Activated CD4-positive, alpha-beta memory T cell treated with anti-CD3 and anti-CD28 coated beads for 36 hours (primary cell): ENCODE measurements around the gene ZXDC. TPM values are rescaled to one million over a fixed set of nuclear protein-coding genes. Genes with fewer than 3 reads are reported as not detected.
A peak's percentile ranks its signal among the peaks of the same experiment; 100 is the strongest.

Experiments
- CTCF ChIA-PET: fragments of 350-600 bp; sonication (Branson Sonifier 250); formaldehyde crosslinking; loops from one replicate; lab custom pipeline; 2021; ENCODE audit warnings: antibody characterized with exemption, inconsistent platforms; lab: Charles Lee
- POLR2A ChIA-PET: fragments of 350-600 bp; sonication (Branson Sonifier 250); formaldehyde crosslinking; loops from one replicate; lab custom pipeline; 2021; ENCODE audit warnings: antibody characterized with exemption; lab: Charles Lee
- DNase-seq: peaks from one replicate; pipeline ENCODE4 v3.0.0-alpha.2; 2020
- H3K27ac Mint-ChIP-seq: one replicate; pipeline ENCODE4 v1.8.0; 2021; ENCODE audit warnings: mixed read lengths
- H3K27me3 Mint-ChIP-seq: one replicate; pipeline ENCODE4 v1.8.0; 2021; ENCODE audit warnings: mixed read lengths
- H3K36me3 Mint-ChIP-seq: one replicate; pipeline ENCODE4 v1.8.0; 2021; ENCODE audit warnings: mixed read lengths
- H3K4me1 Mint-ChIP-seq: one replicate; pipeline ENCODE4 v1.8.0; 2021; ENCODE audit warnings: low read depth, mixed read lengths
- H3K4me3 Mint-ChIP-seq: one replicate; pipeline ENCODE4 v1.8.0; 2021; ENCODE audit warnings: mild to moderate bottlenecking, mixed read lengths
- H3K9me3 Mint-ChIP-seq: one replicate; pipeline ENCODE4 v1.8.0; 2021; ENCODE audit warnings: mixed read lengths
- intact Hi-C: fragments of 100-400 bp; cut with micrococcal nuclease; formaldehyde crosslinking; loops from one replicate; pipeline ENCODE4 v1.15.1; 2023
- total RNA-seq, 2 experiments: library from RNA; stranded (reverse); gene quantifications; one replicate each; pipeline ENCODE4 v1.2.3, GENCODE V29; 2021

The ZXDC gene
- total RNA-seq, 2 experiments from 2014 or later, result 18.2 to 19.1 TPM

DNA sequence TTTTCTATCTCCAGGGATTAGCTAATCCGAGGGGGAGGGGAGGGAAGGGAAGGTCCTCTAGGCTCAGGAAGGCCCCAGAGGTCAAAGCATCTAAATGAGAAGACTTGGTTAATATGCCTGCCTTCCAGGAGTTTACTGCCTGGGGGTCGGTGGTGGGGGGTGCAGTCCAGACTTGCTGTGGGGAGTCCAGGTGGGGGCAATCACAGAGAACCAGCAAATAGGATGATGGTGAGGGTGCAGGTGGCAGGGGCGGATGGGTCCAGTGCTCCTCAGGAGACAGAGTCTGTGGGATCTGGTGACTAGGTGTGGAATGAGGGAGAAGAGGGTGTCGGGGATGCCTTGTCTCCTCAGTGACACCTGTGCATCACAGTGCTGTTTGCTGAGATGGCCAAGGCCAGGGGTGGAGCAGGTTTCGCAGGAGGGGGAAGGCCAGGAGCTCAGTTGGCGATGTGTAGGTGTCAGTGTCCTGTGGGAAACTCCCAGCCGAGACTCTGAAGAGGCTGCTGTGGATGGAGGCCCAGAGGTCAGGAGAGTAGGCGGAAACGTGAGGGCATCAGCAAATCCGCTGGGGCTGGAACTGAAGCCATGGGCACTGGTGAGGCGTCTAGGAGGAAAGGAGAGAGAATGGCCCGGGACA lies 72.9 kb downstream of the ZXDC start:
- Mint-ChIP-seq H3K36me3 (no peaks in the 10 kb centered on the region), H3K4me3 (no peak overlapping the region), H3K9me3 (no peaks in the 10 kb centered on the region), H3K27ac (no peak overlapping the region), H3K4me1 (no peaks in the 10 kb centered on the region), H3K27me3 (peaks cover 24% of the 10 kb centered on the region)
- CTCF ChIA-PET, result no interaction called here
- POLR2A ChIA-PET, result no interaction called here
- peak; percentile 1 for DNase-seq
- intact Hi-C loops, result no loop called here

DNA sequence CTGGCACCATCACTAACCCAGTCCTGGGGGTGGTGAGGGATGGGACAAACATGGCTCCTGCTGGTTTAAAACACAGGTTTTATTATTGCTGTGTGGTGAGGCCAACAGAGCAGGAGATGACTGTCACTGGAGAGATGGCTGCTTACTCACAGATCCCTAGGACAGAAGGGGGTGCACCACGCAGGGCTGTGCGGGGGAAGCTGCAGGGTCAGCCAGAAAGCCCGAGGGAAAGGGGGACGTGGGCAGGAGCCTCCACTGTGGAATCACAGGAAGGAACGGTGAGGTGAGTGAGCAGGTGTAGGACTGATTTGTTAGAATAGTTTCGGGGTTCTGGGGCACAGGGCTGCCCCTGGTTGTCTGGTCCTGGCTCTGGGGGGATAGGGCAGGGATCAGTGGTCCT lies 73.5 kb downstream of the ZXDC start:
- H3K36me3 Mint-ChIP-seq, result no peaks in the 10 kb centered on the region
- intact Hi-C loops, result no loop called here
- no peak overlapping the region for H3K27ac Mint-ChIP-seq
- ChIA-PET POLR2A (no interaction called here), CTCF (no interaction called here)
- DNase-seq, result peak; percentile 0
- H3K4me3 Mint-ChIP-seq, result no peak overlapping the region
- H3K9me3 Mint-ChIP-seq, result no peaks in the 10 kb centered on the region
- no peaks in the 10 kb centered on the region for H3K4me1 Mint-ChIP-seq
- peaks cover 20% of the 10 kb centered on the region for H3K27me3 Mint-ChIP-seq

GRCh38 chr3:126401611-126402160 lies 74.0 kb downstream of the ZXDC start:
- DNase-seq, result no peak
- Mint-ChIP-seq H3K4me3 (no peak overlapping the region), H3K4me1 (no peaks in the 10 kb centered on the region), H3K27me3 (peaks cover 17% of the 10 kb centered on the region), H3K9me3 (no peaks in the 10 kb centered on the region), H3K36me3 (no peaks in the 10 kb centered on the region), H3K27ac (no peak overlapping the region)
- intact Hi-C loops, result no loop called here
- ChIA-PET CTCF (no interaction called here), POLR2A (no interaction called here)

- Mint-ChIP-seq H3K27ac (no peak overlapping the region), H3K36me3 (no peaks in the 10 kb centered on the region), H3K27me3 (peaks cover 15% of the 10 kb centered on the region), H3K4me1 (no peaks in the 10 kb centered on the region), H3K9me3 (no peaks in the 10 kb centered on the region), H3K4me3 (no peak overlapping the region)
- CTCF ChIA-PET, result no interaction called here
- DNase-seq, result no peak
- intact Hi-C loops, result no loop called here
- POLR2A ChIA-PET, result no interaction called here
Measured at GRCh38 chr3:126399756-126400155, 75.9 kb downstream of the ZXDC start.

DNA sequence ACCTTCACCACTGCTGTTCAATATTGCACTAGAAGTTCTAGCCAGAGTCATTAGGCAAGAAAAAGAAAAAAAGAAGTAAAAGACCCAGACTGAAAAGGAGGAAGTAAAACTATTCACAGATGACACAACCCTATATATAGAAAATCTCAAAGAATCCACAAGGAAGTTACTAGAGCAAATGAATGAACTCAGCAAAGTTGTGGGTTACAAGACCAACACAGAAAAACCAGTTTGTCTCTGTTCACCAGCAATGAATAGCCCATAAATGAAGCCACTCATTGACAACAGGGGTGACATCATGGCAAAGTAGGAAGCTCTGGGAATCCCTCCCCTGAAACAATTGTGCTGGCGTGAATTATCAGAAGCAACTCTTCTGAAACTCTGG lies 76.3 kb downstream of the ZXDC start:
- no peak overlapping the region for H3K4me3 Mint-ChIP-seq
- intact Hi-C loops, result no loop called here
- H3K4me1 Mint-ChIP-seq, result no peaks in the 10 kb centered on the region
- peaks cover 17% of the 10 kb centered on the region for H3K27me3 Mint-ChIP-seq
- H3K36me3 Mint-ChIP-seq, result no peaks in the 10 kb centered on the region
- H3K27ac Mint-ChIP-seq, result no peak overlapping the region
- DNase-seq, result no peak
- CTCF ChIA-PET, result no interaction called here
- no peaks in the 10 kb centered on the region for H3K9me3 Mint-ChIP-seq
- POLR2A ChIA-PET, result no interaction called here

GRCh38 chr3:126398423-126399350 lies 77.0 kb downstream of the ZXDC start:
- no peak for DNase-seq
- Mint-ChIP-seq H3K4me1 (no peaks in the 10 kb centered on the region), H3K27me3 (peaks cover 21% of the 10 kb centered on the region), H3K36me3 (no peaks in the 10 kb centered on the region), H3K4me3 (no peak overlapping the region), H3K9me3 (no peaks in the 10 kb centered on the region), H3K27ac (no peak overlapping the region)
- intact Hi-C loops, result no loop called here
- ChIA-PET POLR2A (no interaction called here), CTCF (no interaction called here)

DNA sequence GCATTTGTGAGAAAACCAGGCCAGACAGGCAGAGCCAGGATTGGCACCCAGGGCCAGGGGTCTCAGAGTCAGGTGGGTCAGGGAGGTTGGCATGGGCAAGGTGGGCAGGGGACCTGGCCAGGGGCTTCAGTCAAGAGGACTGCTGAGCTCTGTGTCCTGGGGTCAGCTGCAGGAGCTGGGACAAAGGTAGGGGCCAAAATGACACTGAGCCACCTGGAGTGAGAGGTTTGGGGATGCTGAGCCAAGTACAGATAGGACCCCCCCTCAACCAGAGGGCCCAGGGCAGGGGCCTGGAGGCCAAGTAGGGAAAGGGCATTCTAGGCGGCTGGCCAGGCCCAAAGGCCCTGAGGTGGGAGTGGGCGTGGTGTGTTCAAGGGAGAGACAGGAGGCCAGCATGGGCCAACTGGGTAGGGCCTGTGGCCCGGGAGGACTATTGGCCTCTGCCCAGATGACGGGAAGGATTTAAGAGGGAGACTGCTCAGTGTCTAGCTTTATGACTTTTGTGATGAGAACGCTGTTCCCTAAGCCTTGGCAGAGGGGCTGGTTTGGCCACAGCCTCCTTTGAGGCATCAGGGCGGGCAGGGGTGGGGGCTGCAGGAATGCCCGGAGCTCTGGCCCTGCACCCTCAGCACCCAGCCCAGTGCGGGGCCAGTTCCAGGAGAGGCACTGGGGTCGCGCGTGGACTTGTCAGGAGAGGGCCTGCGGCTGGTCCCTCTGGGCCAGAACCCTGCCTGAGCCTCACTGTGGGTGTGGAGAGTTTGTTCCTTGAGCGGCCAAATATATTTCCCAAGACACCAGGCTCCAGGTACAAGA lies 77.9 kb downstream of the ZXDC start:
- H3K36me3 Mint-ChIP-seq, result no peaks in the 10 kb centered on the region

GRCh38 chr3:126396536-126396935 lies 79.2 kb downstream of the ZXDC start:
- POLR2A ChIA-PET, result no interaction called here
- H3K36me3 Mint-ChIP-seq, result no peaks in the 10 kb centered on the region

More for the DNA sequence above, 77.9 kb downstream of the ZXDC start:
- no peak for DNase-seq
- H3K27ac Mint-ChIP-seq, result no peak overlapping the region
- CTCF ChIA-PET, result no interaction called here
- intact Hi-C loops, result no loop called here
- H3K27me3 Mint-ChIP-seq, result peaks cover 27% of the 10 kb centered on the region
- POLR2A ChIA-PET, result no interaction called here
- no peaks in the 10 kb centered on the region for H3K9me3 Mint-ChIP-seq
- no peak overlapping the region for H3K4me3 Mint-ChIP-seq
- H3K4me1 Mint-ChIP-seq, result no peaks in the 10 kb centered on the region

DNA sequence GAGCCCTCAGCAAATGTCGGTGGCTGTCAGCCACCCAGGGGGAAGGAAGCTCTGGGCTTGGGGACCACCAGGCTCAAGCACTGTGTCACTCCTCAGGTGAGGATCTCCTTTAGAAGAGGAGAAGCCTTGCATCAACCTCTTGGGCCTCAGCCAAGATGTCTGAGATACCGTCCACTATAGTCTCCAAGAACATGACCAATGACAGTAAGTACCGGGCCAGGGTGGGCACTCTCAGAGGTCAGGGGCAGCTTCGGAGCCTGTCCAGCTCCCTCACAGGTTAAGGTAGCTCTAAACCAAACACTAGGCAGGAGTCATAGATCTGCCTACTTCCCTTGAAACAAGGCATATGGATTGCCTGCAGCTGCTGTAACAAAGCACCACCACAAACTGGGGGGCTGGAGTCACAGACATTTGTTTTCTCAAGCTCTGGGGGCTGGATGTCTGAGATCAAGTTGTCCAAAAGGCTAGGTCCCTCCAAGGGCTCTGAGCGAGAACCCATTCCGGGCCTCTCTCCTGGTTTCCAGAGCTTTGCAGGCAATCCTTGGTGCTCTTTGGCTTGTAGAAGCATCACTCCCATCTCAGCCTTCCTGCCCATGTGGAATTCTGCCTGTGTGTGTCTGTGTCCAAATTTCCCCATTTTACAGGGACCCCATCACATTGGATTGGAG lies 79.7 kb downstream of the ZXDC start:
- no peak for DNase-seq
- ChIA-PET CTCF (no interaction called here), POLR2A (no interaction called here)
- H3K9me3 Mint-ChIP-seq, result no peaks in the 10 kb centered on the region
- intact Hi-C loops, result no loop called here
- no peak overlapping the region for H3K27ac Mint-ChIP-seq
- H3K4me3 Mint-ChIP-seq, result no peak overlapping the region
- no peaks in the 10 kb centered on the region for H3K36me3 Mint-ChIP-seq
- H3K27me3 Mint-ChIP-seq, result peaks cover 35% of the 10 kb centered on the region
- H3K4me1 Mint-ChIP-seq, result no peaks in the 10 kb centered on the region

More at GRCh38 chr3:126396536-126396935, 79.2 kb downstream of the ZXDC start:
- DNase-seq, result no peak
- H3K4me1 Mint-ChIP-seq, result no peaks in the 10 kb centered on the region
- H3K9me3 Mint-ChIP-seq, result no peaks in the 10 kb centered on the region
- H3K27me3 Mint-ChIP-seq, result peaks cover 32% of the 10 kb centered on the region
- intact Hi-C loops, result no loop called here
- no peak overlapping the region for H3K27ac Mint-ChIP-seq
- CTCF ChIA-PET, result interaction anchor here (0.7 kb wide), 1 partner anchor 263 kb away, joined by 3 read pairs; no protein-coding TSS in a partner anchor
- H3K4me3 Mint-ChIP-seq, result no peak overlapping the region

DNA sequence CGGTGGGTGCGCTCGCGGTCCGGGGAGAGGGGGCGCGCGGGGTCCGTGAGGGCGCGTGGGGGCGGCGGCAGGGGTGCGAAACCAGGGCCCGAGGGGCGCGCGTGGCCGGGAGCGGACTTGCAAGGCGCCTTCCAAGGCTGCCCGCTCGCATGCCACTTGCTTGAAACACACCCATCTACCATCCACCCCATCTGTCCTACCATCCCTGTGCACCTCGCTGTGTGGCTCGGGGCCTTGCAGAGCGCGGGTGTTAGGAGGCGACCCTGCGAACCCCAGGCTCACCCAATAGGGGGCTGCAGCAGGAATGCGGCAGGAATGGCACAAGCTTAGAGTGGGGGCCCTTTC lies 80.7 kb downstream of the ZXDC start:
- no peak for DNase-seq
- POLR2A ChIA-PET, result no interaction called here
- intact Hi-C loops, result no loop called here
- no peak overlapping the region for H3K27ac Mint-ChIP-seq
- no peak overlapping the region for H3K4me3 Mint-ChIP-seq
- CTCF ChIA-PET, result no interaction called here
- H3K4me1 Mint-ChIP-seq, result no peaks in the 10 kb centered on the region
- H3K36me3 Mint-ChIP-seq, result no peaks in the 10 kb centered on the region
- no peaks in the 10 kb centered on the region for H3K9me3 Mint-ChIP-seq
- peaks cover 40% of the 10 kb centered on the region for H3K27me3 Mint-ChIP-seq

DNA sequence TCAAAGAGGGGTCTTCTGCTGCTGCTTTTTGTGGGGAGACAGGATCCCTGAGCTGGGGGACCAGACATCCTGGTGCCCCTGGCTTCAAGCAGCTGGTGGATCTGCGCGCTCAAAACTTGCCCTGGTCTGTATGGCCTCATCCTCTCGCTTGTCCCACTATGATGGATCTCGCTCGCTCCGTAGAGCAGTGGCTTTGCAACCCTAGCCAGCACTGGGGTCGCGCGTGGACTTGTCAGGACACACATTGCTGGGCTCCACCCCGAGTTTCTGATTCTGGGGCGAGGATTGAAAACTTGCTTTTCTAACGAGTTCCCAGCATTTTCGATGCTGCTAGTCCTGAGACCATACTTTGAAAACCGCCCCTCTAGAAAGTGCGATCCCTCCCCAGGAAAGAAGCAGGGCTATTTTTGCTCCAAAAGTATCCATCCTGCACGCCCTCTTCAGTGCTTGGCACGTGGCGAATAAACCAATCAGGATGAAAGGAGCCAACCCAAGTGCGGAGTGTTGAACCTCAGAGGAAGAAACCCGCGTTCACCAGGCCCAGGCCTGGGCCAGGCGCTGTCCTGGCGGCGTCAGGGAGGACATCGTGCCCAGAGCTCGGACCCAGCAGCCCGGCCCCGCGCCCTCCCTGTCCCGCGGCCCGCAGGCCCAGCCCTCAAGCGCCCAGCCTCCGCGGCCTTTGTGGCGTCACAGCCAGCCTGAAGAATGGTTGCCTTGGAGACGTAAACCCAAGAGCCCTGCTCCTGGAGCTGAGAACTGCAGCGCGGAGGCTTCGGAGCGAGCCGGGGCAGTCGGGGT lies 81.3 kb downstream of the ZXDC start, which contains the start of gene CFAP100:
TSS of gene CFAP100 (plus strand) at position 731 of the 798 bp plus-strand sequence. CDS start 1,092 bp downstream, outside the sequence.
- POLR2A ChIA-PET, result no interaction called here
- Mint-ChIP-seq H3K27ac (no peak within 1 kb of the TSS), H3K27me3 (peaks cover 45% of the 10 kb centered on the region), H3K9me3 (no peaks in the 10 kb centered on the region), H3K36me3 (no peaks in the 10 kb centered on the region), H3K4me1 (peaks cover 3% of the 10 kb centered on the region), H3K4me3 (no peak within 1 kb of the TSS)
- intact Hi-C loops, result no loop called here
- CTCF ChIA-PET, result interaction anchor here (0.6 to 1.6 kb wide), 2 partner anchors 35 to 261 kb away, joined by 3 read pairs; no protein-coding TSS in a partner anchor
- DNase-seq, result no peak
